HG03342 (cell line): ENCODE data around the gene L3MBTL4.
A peak's percentile ranks its signal among the peaks of the same experiment; 100 is the strongest.
"Not testable (repeated sequence)": the region's sequence is repeated elsewhere in the genome, so short reads cannot be mapped to it uniquely, and the experiment has no call there.

Experiments used
- ATAC-seq: cut with Tn5 transposase; IDR thresholded peaks from one replicate; pipeline ENCODE4 v1.9.1; 2021; ENCODE audit warnings: mild to moderate bottlenecking, moderate library complexity; ENCODE audit not compliant: unreplicated experiment

The L3MBTL4 gene

DNA sequence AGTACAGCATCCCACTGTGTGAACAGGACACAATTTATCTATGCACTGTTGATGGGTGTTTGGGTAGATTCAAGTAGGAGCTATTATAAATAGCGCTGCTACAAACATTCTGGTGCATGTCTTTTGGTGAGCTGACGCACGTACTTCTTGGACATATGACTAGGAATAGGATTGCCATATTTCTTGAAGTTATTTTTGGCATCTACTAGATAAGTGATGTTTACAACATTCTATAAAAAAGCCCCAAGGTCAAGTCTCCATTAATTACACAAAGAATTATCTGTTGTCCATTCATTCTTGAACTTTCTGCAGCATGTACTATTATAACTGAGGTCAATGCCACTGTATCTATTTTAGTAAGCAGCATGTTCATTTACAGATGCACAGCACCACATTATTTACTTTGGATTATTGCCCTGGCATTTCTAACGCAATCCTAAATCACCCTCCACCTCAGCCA lies 293.9 kb downstream of the L3MBTL4 start:
- no peak for ATAC-seq

DNA sequence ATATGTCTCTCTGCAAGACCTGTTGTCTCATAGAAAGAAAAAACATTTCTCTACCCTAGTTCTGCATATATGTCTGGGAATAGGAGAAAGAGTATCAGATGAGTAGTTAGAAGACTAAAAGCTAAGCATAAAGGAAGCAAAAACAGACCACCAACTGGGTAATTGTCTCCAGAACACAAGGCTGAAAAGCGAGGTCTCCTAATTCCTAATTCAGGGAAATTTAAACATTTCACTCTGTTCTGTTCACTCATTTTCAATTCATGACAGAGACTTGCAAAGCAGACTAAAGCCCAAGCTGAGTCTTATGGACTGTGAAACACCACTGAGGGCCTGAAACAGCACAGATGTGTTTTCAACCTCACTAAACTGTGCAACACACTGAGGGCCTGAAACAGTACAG lies 294.9 kb downstream of the L3MBTL4 start:
- ATAC-seq: no peak

DNA sequence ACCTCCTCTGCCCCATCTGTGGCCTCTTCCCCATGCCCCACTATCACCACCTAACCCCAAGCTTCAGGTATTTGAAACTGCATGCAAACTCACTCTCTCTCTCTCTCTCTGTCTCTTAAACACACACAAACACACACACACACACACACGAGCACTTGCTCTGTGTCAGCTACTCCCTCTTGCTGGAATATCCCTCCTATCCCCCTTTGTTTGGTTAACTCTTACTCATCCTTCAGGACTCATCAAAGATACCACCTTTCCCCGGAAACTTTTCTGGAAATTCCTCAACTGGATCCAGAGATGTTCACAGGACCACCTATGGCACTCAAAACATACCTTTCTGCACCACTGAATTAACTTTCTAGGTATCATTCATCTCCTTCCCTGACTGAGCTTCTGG lies 296.6 kb downstream of the L3MBTL4 start:
- ATAC-seq: no peak

DNA sequence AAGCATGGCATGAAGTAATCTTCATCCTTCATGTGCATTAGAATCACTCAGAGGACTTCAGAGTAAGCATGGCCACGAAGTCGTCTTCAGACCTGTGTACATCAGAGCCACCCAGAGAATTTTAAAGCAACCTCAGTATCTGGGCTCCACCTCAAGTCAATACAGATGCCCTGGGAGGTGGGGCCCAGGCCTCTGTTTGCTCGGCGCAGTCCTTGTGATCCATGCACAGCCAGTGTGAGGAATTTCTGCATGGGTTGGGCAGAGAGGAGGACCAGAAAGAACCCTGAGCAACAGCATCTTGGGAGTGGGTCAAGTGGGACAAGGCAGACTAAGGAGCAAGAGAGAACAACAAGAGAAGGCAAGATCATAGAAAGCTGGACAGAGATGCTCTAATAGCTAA lies 299.0 kb downstream of the L3MBTL4 start:
- ATAC-seq: no peak

DNA sequence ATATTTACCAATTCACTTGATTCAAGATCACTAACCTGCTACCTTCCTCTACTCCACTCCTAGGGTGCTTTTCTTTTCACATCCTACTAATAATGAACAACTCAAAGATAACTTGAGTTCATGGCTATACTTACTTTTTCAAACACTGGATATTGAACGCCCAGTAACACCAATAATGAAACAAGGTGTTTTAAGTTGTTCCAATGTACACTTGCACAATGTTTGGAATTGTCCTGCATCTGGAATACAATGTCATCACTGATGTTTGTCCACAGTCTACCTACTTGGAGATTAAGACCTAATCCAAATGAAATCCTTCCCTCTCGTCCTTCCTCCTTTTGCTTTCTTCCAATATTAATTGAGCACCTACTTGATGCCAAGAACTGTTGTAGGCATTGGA lies 301.1 kb downstream of the L3MBTL4 start:
- ATAC-seq: no peak

DNA sequence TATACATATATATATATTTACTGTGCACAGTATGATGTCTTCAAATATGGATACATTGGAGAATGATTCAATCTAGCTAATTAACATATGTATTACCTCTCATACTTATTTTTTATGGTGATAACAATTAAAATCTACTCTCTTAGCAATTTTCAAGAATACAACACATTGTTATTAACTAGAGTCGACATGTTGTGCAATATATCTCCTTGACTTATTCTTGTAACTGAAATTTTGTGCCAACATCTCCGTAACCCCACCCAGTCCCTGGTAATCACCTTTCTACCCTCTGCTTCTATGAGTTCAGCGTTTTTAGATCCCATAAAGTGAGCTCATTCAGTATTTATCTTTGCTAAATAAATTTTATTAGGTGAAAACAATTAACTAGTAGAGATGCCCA lies 303.0 kb downstream of the L3MBTL4 start:
- no peak for ATAC-seq

DNA sequence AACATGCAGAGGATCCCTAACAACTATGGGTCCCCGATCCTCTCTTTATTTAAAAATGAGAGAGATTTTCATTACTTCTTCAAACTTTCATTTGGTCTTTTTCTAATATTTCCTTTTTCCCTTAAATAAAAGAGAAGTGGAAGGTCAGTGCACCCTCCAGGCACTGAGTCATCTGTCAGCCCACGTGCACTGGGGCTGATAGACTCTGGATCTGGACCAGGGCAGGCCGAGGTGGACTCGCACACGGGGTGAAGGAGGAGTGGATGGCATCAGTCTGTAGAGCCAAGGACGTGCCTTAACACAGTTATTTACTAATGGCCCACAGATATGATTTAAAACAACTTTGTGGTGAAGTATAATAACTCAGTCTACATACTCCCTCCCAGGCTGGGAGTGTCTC lies 305.0 kb downstream of the L3MBTL4 start:
- ATAC-seq: no peak

DNA sequence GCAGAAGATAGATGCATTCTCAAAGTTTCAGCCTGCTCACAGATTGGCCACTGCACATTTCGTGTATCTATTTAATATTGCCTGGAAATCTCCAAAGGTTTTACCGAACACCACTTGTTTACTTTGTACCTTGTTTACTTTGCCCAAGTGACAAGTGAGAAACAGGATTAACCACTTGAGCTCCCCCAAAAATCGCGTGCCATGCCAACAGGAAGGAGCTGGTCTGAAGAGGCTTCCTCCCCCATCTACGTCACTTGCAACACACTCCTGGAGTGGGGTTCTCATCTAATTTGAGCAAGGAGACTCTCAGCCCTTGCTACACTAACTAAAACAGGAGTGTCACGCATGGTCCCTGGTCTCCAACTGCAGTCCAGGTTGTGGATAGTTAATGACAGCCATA lies 306.9 kb downstream of the L3MBTL4 start:
- ATAC-seq: no peak

DNA sequence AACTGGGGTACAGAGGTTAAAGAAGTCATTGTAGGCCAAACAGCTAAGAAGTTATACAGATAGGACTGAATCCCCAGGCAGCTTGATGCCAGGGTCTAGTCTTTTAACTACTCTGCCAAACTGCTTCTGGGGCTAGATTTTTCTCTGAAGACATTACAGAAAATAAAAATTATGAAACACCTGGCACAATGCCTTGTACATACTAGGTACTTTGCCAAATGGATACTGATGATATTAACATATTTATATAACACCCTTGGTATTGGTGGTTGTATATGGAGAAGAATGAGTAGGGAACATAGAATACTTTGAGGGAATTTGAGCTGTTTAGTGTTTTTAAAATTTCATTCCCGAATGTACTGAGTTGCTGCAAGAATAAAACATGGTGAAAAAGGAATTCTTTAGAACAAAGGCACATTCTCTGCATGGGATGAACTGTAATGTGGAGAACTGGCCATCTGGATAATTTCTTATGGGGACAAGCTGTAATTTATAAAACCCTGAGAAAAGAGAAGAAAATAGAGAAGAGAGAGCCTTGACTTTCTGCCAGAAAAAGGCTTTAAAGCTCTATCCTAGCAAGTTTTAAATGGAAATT lies 308.5 kb downstream of the L3MBTL4 start:
- ATAC-seq: no peak

DNA sequence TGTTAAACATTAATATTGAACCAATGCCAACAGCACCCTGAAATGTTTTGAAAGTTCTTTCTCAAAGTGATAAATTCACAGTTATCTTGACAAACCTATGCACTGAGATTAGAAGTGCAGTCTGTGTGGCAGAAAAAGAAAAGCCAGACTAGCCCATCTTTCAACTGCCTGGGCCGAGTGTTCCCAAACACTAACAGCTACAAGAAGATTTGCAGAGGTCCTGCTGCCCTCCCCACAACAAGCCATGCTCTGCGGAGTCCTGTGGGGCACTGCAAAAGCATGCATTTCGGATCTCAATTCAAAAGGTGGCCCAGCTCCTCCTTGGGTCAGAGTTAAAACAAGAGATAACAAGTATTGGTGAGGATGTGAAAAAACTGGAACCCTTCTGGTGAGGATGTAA lies 311.0 kb downstream of the L3MBTL4 start:
- ATAC-seq: no peak

DNA sequence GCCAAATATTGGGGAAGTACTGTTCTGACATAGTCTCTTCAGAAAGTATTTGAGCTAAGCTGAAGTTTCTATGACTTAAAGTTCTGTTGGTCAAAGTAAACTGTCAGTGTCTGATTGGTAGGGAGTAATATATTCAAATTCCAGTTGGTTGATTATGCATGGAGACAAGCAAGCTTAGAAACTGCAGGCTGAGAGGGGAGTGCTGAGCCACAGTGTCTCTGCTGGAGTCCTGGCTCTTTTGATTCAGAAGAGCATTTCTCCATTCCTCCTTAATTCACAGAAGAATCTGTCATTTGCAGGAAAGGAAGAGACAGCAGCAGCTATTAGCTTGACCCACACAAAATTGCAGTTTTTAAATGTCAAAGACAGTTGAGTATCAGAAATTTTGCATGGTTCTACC lies 318.0 kb downstream of the L3MBTL4 start:
- no peak for ATAC-seq

DNA sequence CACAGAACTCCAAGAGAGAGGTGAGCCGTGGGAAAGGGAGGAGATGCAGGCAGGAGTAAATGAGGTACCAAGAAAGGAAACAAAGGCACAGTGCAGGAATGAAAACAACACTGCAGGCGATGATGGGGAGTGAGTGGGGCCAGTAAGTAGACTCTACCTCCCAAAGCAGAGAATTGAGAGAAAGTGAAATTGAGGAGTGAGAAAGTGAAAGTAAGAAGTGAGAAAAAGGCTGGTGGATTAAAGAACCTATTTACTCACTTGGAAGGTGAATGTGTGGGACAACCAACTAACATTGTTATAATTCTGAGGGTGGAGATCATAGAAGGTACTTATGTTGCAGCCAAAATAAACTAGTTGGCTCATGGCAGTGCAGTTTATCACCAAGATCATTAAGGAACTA lies 326.3 kb downstream of the L3MBTL4 start:
- ATAC-seq: no peak

DNA sequence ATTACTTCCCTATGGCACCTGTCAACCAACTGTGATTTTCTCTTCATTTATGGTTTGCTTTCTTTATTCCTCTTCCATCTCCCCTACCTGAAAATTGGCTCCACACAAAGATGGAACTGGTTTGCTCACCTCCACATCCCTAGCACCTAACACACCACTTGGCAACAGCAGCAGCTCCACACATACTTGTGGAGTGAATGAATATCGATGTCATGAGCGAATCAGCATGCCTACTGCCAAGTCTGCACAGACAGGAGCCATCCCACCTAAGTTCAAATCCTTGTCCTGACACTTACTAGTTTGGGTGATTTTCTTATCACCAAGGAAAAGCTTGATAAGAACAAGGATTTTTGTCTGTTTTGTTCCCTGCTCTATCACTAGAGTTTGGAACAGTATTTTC lies 328.0 kb downstream of the L3MBTL4 start:
- no peak for ATAC-seq

DNA sequence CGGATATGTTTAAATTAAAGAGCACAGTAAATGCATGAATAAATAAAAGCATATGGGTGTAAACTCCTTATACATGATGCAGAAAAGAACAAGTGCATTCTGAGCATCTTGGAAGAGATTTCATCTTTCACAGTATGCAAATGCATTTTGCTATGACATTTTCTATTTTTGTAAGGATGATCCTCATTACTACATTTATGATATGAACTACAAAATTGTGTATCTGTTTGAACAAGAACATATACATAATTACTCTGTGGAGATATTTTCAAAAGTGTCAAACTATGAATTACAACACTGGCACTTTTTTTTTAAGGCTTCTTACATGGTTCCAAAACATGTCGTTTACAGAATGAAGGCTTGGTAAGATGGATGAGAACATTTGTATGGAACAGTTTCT lies 335.3 kb downstream of the L3MBTL4 start:
- no peak for ATAC-seq

DNA sequence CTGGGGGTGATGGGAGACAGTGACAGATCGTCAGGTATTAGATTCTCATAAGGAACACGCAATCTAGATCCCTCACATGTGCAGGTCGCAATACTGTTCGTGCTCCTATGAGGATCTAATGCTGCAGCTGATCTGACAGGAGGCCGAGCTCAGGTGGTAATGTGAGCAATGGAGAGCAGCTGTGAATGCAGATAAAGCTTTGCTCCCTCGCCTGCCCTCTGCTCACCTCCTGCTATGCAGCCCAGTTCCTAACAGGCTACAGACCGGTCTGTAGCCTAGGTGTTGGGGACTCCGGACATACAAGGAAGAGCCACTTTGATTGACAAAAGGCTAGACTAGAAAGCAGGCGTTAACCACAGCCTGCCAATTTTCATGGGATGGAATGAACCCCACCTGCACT lies 335.8 kb downstream of the L3MBTL4 start:
- no peak for ATAC-seq

DNA sequence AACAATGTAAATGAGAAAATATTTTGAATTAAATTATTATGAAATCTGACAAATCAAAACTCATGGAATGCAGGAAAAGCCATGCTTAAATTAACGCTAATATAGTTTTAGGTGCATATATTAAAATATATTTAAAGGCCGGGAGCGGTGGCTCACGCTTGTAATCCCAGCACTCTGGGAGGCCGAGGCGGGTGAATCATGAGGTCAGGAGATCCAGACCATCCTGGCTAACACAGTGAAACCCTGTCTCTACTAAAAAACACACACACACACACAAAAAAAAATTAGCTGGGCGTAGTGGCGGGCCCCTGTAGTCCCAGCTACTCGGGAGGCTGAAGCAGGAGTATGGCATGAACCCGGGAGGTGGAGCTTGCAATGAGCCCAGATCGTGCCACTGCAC lies 342.3 kb downstream of the L3MBTL4 start:
- not testable (repeated sequence) for ATAC-seq

DNA sequence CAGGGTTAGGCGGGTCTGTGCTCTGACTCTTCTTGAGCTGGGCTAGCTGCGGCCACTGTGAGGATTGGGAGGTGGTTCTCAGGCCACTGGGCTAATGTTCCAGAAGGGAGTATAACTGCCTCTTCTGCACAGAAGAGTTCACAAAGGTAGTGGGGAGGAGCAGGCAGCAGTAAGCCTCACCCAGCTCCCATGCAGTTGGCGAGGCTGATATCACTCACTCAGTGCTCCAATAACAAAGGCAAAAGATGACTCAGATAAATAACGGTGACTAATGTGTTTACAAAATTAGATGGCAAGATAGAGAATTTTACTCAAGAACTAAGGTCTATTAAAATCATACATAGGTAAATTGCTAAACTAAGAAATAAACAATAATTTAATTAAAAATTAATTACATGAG lies 345.2 kb downstream of the L3MBTL4 start:
- ATAC-seq: no peak

DNA sequence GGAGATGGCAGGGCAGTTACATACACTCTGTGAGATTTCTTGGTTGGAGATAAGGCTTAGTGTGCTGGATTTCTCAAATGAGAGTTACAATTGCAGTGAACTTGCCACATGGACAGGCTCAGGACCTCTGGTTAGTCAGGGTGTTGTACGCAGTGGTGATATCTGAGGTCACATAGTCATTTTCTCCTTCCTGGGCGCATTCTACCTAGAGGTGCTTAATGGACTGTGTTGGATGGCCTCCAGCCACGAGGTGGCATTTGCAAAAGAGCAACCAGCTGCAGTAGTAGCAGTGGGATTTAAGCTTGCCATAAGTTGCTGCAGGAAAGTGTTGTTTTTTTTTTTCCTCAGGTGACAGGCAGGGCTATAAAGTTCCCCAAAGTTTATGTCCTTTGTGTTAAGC lies 345.6 kb downstream of the L3MBTL4 start:
- ATAC-seq: no peak

DNA sequence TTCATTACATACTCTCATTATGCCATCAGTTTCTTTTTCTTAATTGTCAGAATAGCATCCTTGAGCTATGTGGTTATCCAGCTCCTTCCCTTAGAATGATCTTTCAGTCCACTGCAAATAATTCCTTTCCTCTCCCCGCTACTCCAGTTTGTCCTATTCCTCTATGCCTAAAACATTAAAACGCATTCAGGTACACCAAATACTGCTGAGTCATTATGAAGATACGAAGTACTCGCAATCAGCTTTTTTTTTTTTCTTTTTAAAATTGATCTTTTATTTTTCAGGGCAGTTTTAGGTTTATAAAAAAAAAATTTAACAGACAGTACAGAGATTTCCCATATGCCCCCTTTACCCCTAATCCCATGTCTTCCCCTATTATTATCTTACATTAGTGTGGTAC lies 354.6 kb downstream of the L3MBTL4 start:
- no peak for ATAC-seq

DNA sequence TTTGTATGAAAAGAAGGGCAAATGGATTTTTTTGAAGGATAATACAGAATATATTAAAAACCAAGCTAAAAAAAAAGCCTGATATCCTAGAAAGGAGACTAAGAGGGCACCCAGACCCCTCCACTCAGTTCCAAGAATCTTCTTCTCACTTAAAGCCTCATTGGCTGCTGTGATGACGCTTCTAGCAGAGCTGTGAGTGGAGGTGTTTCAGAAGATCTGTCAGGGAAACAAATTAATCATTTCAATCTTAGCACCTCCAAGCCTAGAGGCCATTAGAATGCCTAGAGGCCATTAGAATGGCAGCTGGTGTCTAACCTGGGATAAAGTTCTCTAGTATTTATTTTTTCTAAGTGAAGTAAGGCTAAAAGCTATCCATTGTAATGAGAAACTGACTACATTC lies 355.2 kb downstream of the L3MBTL4 start:
- ATAC-seq: no peak

DNA sequence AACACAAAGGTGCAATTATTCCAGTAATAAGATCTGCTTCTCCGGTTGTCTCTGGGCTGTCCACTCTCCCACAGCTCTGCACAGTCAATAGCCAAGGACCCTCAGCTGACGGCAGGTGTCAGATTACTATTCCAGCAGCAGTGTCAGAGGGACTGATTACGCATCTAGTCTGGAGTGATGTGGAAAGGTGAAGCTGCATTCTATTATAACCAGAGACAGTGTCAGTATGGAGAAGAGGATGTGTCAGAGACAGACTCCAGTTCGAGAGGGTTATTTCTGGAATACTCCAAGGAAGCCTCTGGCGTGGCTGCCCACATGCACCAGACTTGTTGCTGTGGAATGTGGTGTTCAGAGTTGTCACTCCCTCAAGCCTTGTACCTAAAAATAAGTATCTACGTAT lies 355.8 kb downstream of the L3MBTL4 start:
- ATAC-seq: no peak

DNA sequence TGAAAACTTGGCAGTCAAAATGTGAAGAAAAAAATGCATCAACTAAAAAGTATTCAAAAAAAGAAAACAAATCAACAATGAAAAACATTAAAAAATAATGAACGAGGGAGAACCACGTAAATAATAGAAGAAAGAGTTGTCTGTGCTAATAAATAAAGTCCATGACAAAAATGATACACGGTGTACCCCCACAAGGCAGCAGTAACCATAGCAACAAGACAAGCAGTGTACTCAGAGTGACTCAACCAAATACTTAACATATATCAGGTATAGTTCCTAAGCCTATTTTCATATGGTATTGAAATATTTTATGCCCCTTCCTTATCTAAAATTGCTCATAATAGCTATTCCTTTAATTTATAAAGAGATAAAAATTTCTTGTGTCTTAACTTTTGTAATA lies 357.1 kb downstream of the L3MBTL4 start:
- no peak for ATAC-seq

DNA sequence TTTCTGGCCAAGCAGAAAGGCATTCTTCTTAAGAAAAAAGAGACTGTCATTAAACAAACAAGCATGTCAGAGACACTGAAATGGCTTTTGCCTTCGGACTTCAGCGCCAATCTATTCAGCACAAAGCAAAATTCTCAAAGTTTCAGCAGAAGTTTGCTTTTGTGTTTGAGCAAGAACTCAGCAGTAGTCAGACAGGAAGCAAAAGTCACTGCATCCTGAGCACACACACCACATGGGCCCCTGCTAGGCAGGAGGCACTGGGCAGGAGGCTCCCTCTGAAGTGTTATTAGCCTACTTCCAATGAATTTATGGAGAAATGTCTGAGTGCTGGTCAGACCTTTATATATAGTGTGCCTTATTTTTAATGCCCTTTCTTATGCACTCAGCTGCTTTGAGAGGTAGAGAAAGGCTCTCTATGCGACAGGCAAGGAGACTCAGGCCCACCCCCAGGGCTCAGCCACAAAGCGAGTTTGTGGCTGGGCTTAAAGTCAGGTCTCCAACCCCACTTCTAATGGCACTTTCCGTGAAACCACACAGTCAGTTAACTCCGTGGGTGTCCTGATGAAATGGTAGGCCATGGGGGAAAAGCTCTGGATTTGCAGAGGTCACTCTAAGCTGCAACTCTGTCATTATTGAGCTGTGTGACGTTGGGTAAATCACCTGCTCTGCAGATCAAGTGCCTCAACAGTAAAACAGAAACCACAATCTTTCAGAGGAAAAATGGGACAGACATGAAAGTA lies 358.4 kb downstream of the L3MBTL4 start:
- peak; percentile 61 for ATAC-seq
